Amniotic stem cell (primary cell): ENCODE results near the gene PFDN4.
A peak's percentile ranks its signal among the peaks of the same experiment; 100 is the strongest.

Experiments
- DNase-seq: peaks from one replicate; lab custom pipeline; 2025; lab: John Stamatoyannopoulos, UW

PFDN4 gene

GRCh38 chr20:54207743-54208547 is at the start of gene PFDN4:
Gene PFDN4 (plus strand): TSS chr20:54208087. CDS start chr20:54208101, 14 bp downstream.
- DNase-seq, result peak; percentile 40

GRCh38 chr20:54158226-54158625 is 49.7 kb upstream of the PFDN4 start:
- no peak for DNase-seq

- no peak for DNase-seq
These were observed 49.0 kb upstream of the PFDN4 start for GRCh38 chr20:54158856-54159418.

GRCh38 chr20:54160065-54161007 is 47.6 kb upstream of the PFDN4 start:
- DNase-seq, result no peak

GRCh38 chr20:54161008-54161820 is 46.7 kb upstream of the PFDN4 start:
- DNase-seq, result no peak

GRCh38 chr20:54161821-54162149 is 46.1 kb upstream of the PFDN4 start:
- no peak for DNase-seq

GRCh38 chr20:54162378-54163009 is 45.4 kb upstream of the PFDN4 start:
- DNase-seq, result no peak

GRCh38 chr20:54163402-54163801 is 44.5 kb upstream of the PFDN4 start:
- no peak for DNase-seq

GRCh38 chr20:54165014-54165413 is 42.9 kb upstream of the PFDN4 start:
- no peak for DNase-seq

- DNase-seq, result no peak
These were observed 42.1 kb upstream of the PFDN4 start for GRCh38 chr20:54165803-54166202.

- no peak for DNase-seq
These were observed 40.8 kb upstream of the PFDN4 start for GRCh38 chr20:54166987-54167662.

GRCh38 chr20:54167909-54168872 is 39.7 kb upstream of the PFDN4 start:
- no peak for DNase-seq

GRCh38 chr20:54168961-54169862 is 38.7 kb upstream of the PFDN4 start:
- DNase-seq, result no peak

GRCh38 chr20:54170026-54170471 is 37.8 kb upstream of the PFDN4 start:
- no peak for DNase-seq

GRCh38 chr20:54170963-54171362 is 36.9 kb upstream of the PFDN4 start:
- no peak for DNase-seq

GRCh38 chr20:54172532-54172855 is 35.4 kb upstream of the PFDN4 start:
- DNase-seq, result no peak

GRCh38 chr20:54172856-54173652 is 34.8 kb upstream of the PFDN4 start:
- no peak for DNase-seq
